ENCODE data around the gene CCNC. TPM values are rescaled to one million over a fixed set of nuclear protein-coding genes. Genes with fewer than 3 reads are reported as not detected.

The CCNC gene
- 143 and 175 TPM in 2 replicates for total RNA-seq (2014; rRNA removed; shearing (Covaris generic))
- 96.7 and 108 TPM in 2 replicates for polyA plus RNA-seq (2016; fragmentation: Nextera tagmentation; extraction: Ambion mirVana)
- long read RNA-seq, transcript CCNC-209 (13 exons, 2,186 nt): minor isoform, 6 of 127 reads
- long read RNA-seq, transcript CCNC-210 (12 exons, 2,473 nt): major isoform, 105 of 127 reads
- long read RNA-seq, transcript CCNC-207 (12 exons, 1,426 nt): minor isoform, 7 of 127 reads
- long read RNA-seq, partial matches to known transcripts: 1 of 127 reads
- long read RNA-seq, other reads (novel, unspliced or antisense): 8 of 127 reads

- Histone ChIP-seq H2AFZ (0 out of 2 replicates have a peak within 1 kb of the TSS, but pooled peaks have one; percentile 2), H3K4me2 (peak within 1 kb of the TSS; percentile 84), H3K4me3 (peak within 1 kb of the TSS; percentile 61), H3K36me3 (ENCODE audit: insufficient read depth) (no peaks in the 10 kb centered on the region), H4K20me1 (replicated peaks; ENCODE audit: insufficient read depth) (peaks cover 17% of the 10 kb centered on the region; the same call in 1 of the 2 replicates), H3K4me1 (ENCODE audit: insufficient read depth) (0 out of 2 replicates have a peak, but pooled peaks cover 7% of the 10 kb centered on the region), H3F3A (replicated peaks; ENCODE audit: low read depth) (no peaks in the 10 kb centered on the region), H3K9me2 (ENCODE audit: insufficient read depth) (no peaks in the 10 kb centered on the region), H3K79me2 (replicated peaks; ENCODE audit: insufficient read depth) (peaks cover 47% of the 10 kb centered on the region), H3K27ac (ENCODE audit: low read depth) (peak within 1 kb of the TSS; percentile 92), H3K27me3 (ENCODE audit: insufficient read depth) (no peaks in the 10 kb centered on the region; the same call in 1 of the 2 replicates)
- H3K9me3 Mint-ChIP-seq: peaks cover 5% of the 10 kb centered on the region; the same call in 2 of the 3 replicates
- ATAC-seq (peak; percentile 97), DNase-seq (ENCODE audit: low spot score) (peak; percentile 98)
- H3K27me3 Mint-ChIP-seq (ENCODE audit: insufficient read depth, low read depth, poor library complexity): peaks cover 17% of the 10 kb centered on the region
- H3K4me1 Mint-ChIP-seq: peaks cover 10% of the 10 kb centered on the region
- H3K27ac Mint-ChIP-seq: peak within 1 kb of the TSS; percentile 100
- H3K36me3 Mint-ChIP-seq (ENCODE audit: low read depth): no peaks in the 10 kb centered on the region; the same call in 2 of the 3 replicates
- peak within 1 kb of the TSS; percentile 95 for H3K4me3 Mint-ChIP-seq
- peak; percentile 67 for TF ChIP-seq CREB1 (CRISPR knock-in tag; IDR thresholded peaks at IDR 0.05; ENCODE audit: low read depth)
- TF ChIP-seq REST (IDR thresholded peaks at IDR 0.05; ENCODE audit: unreplicated experiment): no peak
- TF ChIP-seq ETS1 (IDR thresholded peaks at IDR 0.05): peak; percentile 68; the same call in 1 of the 2 replicates
- TF ChIP-seq POLR2AphosphoS5 (IDR thresholded peaks at IDR 0.05; ENCODE audit: low read depth): peak; percentile 97
- 0 out of 4 replicates have a peak, but pooled peaks of 1 of the 2 experiments have one; percentile 8 for TF ChIP-seq CTCF (conservative IDR thresholded peaks at IDR 0.05; ENCODE audit: low read depth in 2 of 2)
- TF ChIP-seq ZNF331 (CRISPR knock-in tag; IDR thresholded peaks at IDR 0.05; ENCODE audit: low read depth): no peak
- TF ChIP-seq EZH2phosphoT487 (IDR thresholded peaks at IDR 0.05; ENCODE audit: unreplicated experiment): no peak
- TF ChIP-seq NANOG (IDR thresholded peaks at IDR 0.05; ENCODE audit: borderline replicate concordance): no peak
- TF ChIP-seq ZNF114 (CRISPR knock-in tag; IDR thresholded peaks at IDR 0.05): 0 out of 2 replicates have a peak, but pooled peaks have one; percentile 69
- no peak for TF ChIP-seq EZH2 (IDR thresholded peaks at IDR 0.05; ENCODE audit: low read depth, unreplicated experiment)
- TF ChIP-seq STAT1 (IDR thresholded peaks at IDR 0.05; ENCODE audit: unreplicated experiment): no peak
These were observed at the start of gene CCNC for GRCh38 chr6:99568103-99568933. TSS of gene CCNC (minus strand) at chr6:99568660. CDS start at chr6:99568527, 133 bp downstream.

Data from GM23338 (cell line).